WERI-Rb-1 (cell line): Measurements from ENCODE around the gene NKAIN1.
"Not testable (repeated sequence)": the region's sequence is repeated elsewhere in the genome, so short reads cannot be mapped to it uniquely, and the experiment has no call there.

Source experiments
- DNase-seq: peaks from one replicate; pipeline ENCODE4 v3.0.0-alpha.2; 2020
- H3K27ac ChIP-seq: fragments of 250-450 bp; sonication (Bioruptor Pico); 2 replicates; pipeline ENCODE4 v1.5.1; 2020; ENCODE audit warnings: mild to moderate bottlenecking, moderate library complexity
- H3K27me3 ChIP-seq: fragments of 250-450 bp; sonication (Bioruptor Pico); 2 replicates; pipeline ENCODE4 v1.5.1; 2021; ENCODE audit warnings: mild to moderate bottlenecking, low read depth, moderate library complexity; ENCODE audit not compliant: insufficient read depth, severe bottlenecking
- H3K36me3 ChIP-seq: fragments of 250-450 bp; sonication (Bioruptor Pico); 2 replicates; pipeline ENCODE4 v1.5.1; 2020; ENCODE audit warnings: mild to moderate bottlenecking, moderate library complexity
- H3K4me3 ChIP-seq: 2 replicates; pipeline ENCODE4 v1.5.1; 2011; ENCODE audit warnings: low read depth, mild to moderate bottlenecking, control low read depth, low read length
- H3K9me3 ChIP-seq: fragments of 250-450 bp; sonication (Bioruptor Pico); 2 replicates; pipeline ENCODE4 v1.5.1; 2021; ENCODE audit warnings: mild to moderate bottlenecking, moderate library complexity; ENCODE audit not compliant: severe bottlenecking
- TF ChIP-seq, protein P1 (sequence below): IDR thresholded peaks from 2 replicates; pipeline ENCODE4 v1.5.1; 2011; ENCODE audit warnings: low read depth, mild to moderate bottlenecking, control low read depth, inconsistent platforms, low read length

NKAIN1 gene

DNA sequence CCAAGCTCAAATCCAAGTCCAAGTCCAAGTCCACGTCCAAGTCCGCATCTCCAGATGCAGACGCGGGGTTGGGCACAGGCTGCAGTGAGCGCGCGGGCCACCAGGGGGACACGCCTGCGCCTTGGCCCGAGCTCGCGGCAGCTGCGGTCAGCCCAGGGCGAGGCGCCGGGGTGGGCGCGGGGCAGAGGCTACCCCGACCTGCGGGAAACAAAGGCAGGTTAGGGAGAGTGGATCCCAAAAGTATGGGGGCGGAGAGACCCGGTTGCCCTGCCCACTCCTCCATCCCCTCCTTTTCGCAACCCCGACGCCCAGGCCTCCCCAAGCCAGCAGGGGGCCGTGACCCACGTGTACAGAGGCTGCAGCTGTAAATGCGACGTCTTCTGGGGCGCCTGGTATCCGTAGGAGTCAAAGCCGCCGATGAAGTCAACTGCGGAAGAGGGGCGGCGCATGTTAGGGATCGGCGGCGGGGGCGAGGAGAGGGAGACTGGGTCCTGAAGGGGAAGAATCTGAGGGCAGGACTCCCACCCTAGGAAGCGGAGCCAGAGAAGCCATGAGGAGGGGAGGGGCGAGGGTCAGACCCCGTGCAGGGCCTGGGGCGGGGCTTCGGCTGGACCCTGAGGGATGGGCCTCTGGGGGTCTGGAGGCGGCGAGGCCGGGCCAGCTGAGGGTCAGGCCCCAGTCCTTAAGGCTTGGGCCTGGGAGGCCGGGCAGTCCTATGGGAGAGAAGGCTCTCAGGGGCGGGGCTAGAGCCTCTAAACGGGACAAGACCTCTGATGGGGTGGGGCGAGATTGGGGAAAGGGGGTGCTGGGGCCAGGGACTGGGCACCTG is 58.0 kb downstream of the NKAIN1 start:
- H3K36me3 ChIP-seq = peaks cover 12% of the 10 kb centered on the region
- no peak overlapping the region for H3K27ac ChIP-seq
- H3K9me3 ChIP-seq = no peaks in the 10 kb centered on the region
- no peak overlapping the region for H3K4me3 ChIP-seq
- TF ChIP-seq, protein P1, sequence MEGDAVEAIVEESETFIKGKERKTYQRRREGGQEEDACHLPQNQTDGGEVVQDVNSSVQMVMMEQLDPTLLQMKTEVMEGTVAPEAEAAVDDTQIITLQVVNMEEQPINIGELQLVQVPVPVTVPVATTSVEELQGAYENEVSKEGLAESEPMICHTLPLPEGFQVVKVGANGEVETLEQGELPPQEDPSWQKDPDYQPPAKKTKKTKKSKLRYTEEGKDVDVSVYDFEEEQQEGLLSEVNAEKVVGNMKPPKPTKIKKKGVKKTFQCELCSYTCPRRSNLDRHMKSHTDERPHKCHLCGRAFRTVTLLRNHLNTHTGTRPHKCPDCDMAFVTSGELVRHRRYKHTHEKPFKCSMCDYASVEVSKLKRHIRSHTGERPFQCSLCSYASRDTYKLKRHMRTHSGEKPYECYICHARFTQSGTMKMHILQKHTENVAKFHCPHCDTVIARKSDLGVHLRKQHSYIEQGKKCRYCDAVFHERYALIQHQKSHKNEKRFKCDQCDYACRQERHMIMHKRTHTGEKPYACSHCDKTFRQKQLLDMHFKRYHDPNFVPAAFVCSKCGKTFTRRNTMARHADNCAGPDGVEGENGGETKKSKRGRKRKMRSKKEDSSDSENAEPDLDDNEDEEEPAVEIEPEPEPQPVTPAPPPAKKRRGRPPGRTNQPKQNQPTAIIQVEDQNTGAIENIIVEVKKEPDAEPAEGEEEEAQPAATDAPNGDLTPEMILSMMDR = peak; percentile 49
- no peak for DNase-seq
- H3K27me3 ChIP-seq = no peaks in the 10 kb centered on the region

DNA sequence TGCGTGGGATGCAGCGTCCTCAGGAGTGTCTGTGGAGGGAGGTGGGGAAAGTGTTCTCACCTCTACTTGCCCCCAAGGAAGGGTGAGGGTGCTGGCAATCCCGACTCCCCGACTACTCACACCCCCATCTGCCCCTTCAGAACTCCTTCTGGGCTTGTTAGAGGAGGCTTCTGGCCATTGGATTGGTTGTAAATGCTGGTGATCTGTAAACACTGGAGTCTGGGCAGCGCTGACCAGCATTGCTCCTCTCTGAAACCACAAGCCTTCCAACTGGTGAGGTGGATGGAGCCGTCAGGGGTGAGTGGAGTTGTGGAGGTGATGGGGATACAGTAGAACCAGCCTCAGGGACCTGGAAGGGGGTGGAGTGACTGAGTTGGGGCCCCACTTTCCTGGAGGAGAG is 59.3 kb downstream of the NKAIN1 start:
- H3K36me3 ChIP-seq = peaks cover 12% of the 10 kb centered on the region
- H3K27ac ChIP-seq = no peak overlapping the region
- no peak for DNase-seq
- peaks cover 6% of the 10 kb centered on the region for H3K9me3 ChIP-seq
- no peak overlapping the region for H3K4me3 ChIP-seq
- no peaks in the 10 kb centered on the region for H3K27me3 ChIP-seq
- TF ChIP-seq, protein P1 = no peak

DNA sequence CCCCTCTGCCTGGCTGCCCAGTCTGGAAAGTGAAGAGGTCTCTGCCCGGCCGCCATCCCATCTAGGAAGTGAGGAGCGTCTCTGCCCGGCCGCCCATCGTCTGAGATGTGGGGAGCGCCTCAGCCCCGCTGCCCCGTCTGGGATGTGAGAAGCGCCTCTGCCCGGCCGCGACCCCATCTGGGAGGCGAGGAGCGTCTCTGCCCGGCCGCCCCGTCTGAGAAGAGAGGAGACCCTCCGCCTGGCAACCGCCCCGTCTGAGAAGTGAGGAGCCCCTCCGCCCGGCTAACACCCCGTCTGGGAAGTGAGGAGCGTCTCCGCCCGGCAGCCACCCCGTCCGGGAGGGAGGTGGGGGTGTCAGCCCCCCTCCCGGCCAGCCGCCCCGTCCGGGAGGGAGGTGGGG is 63.4 kb downstream of the NKAIN1 start:
- not testable (repeated sequence) for H3K27ac ChIP-seq, DNase-seq, H3K27me3 ChIP-seq, H3K9me3 ChIP-seq, H3K36me3 ChIP-seq, H3K4me3 ChIP-seq

DNA sequence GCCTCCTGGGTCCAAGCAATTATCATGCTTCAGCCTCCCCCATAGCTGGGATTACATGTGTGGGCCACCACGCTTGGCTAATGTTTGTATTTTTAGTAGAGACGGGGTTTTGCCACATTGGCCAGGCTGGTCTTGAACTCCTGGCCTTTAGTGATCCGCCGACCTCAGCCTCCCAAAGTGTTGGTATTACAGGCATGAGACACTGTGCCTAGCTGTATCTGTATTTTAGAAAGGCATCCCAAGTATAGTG is 69.3 kb downstream of the NKAIN1 start:
- no peak overlapping the region for H3K27ac ChIP-seq
- no peak for DNase-seq
- peaks cover 4% of the 10 kb centered on the region for H3K9me3 ChIP-seq
- H3K4me3 ChIP-seq = no peak overlapping the region
- no peaks in the 10 kb centered on the region for H3K36me3 ChIP-seq
- H3K27me3 ChIP-seq = no peaks in the 10 kb centered on the region
- TF ChIP-seq, protein P1 = no peak

DNA sequence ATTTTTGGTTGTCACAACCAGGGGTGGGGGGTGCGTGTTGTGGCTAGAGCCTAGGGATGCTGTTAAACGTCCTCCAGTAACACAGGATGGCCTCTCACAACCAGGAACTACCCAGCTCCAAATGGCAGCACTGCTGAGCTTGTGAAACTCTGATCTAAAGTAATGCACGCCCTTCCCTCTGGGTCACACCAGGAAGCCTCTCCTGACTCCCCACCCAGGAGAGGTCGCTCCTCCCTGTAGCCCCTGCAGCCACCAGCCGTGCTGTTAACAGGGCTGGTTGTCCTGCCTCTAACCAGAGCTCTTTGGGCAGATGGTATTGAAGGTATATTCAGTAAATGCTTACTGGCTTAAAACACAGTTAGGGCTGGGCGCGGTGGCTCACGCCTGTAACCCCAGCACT is 73.2 kb downstream of the NKAIN1 start:
- Histone ChIP-seq H3K36me3 (no peaks in the 10 kb centered on the region), H3K9me3 (no peaks in the 10 kb centered on the region), H3K27ac (no peak overlapping the region), H3K4me3 (no peak overlapping the region), H3K27me3 (no peaks in the 10 kb centered on the region)
- no peak for DNase-seq
- TF ChIP-seq, protein P1 = no peak

DNA sequence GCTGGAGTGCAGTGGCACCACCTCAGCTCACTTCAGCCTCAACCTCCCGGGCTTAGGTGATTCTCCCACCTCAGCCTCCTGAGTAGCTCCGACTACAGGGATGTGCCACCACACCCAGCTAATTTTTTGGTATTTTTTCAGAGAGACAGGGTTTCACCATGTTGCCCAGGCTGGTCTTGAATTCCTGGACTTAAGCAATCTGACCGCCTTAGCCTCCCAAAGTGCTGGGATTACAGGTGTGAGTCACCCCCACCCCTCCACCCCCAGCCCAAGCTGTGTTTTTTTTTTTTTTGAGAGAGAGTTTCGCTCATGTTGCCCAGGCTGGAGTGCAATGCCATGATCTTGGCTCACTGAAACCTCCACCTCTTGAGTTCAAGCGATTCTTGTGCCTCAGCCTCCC is 75.4 kb downstream of the NKAIN1 start:
- Histone ChIP-seq H3K9me3 (no peaks in the 10 kb centered on the region), H3K27ac (no peak overlapping the region), H3K36me3 (no peaks in the 10 kb centered on the region), H3K27me3 (no peaks in the 10 kb centered on the region), H3K4me3 (no peak overlapping the region)
- DNase-seq = no peak
- TF ChIP-seq, protein P1 = no peak
